ENCODE data around the gene TMEM37. TPM values are rescaled to one million over a fixed set of nuclear protein-coding genes. Genes with fewer than 3 reads are reported as not detected.
"Not testable (repeated sequence)": the region's sequence is repeated elsewhere in the genome, so short reads cannot be mapped to it uniquely, and the experiment has no call there.

Gene TMEM37
- total RNA-seq: 1.5 TPM

DNA sequence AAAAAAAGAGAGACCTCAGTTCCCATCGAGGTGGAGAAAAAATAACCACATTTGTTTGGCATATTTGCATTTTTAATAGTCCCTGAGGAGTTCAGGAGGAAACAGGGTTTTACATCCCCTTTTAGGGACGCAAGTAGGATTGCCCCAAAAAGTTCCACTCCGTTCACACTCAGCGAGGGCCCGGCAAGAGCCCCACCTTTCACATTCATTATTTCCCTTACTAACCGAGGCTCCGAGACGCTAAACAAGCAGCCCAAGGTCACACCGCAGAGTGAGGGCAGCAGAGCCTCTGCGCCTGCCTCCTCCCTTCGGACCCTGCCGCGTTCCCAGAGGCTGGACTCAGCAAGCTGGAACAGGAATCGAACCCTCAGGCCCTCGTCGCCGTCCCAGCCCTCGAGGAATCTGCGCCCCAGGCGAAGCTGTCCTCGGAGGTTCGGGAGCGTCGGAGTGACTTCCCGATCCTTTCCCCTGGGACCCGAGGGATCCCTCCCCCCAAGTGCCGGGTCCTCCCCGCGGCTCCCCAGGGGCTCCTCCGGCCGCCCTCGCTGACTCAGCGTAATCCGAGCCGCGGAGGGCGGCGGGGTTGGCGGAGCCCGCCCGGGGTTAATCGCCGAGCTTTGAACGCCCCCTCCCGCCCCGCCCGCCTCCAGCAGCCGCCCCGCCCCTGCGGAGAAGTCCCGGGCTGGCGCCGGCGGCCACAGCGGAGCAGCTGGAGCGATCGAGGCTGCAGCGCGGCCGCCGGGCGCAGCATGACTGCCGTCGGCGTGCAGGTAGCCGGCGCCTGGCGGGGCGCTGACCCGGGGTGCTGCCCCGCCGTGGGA is at the start of gene TMEM37:
Gene TMEM37 (plus strand): TSS at position 700 of the 821 bp plus-strand sequence. CDS start 50 bp downstream, at position 750.
- DNase-seq: peak; percentile 49

DNA sequence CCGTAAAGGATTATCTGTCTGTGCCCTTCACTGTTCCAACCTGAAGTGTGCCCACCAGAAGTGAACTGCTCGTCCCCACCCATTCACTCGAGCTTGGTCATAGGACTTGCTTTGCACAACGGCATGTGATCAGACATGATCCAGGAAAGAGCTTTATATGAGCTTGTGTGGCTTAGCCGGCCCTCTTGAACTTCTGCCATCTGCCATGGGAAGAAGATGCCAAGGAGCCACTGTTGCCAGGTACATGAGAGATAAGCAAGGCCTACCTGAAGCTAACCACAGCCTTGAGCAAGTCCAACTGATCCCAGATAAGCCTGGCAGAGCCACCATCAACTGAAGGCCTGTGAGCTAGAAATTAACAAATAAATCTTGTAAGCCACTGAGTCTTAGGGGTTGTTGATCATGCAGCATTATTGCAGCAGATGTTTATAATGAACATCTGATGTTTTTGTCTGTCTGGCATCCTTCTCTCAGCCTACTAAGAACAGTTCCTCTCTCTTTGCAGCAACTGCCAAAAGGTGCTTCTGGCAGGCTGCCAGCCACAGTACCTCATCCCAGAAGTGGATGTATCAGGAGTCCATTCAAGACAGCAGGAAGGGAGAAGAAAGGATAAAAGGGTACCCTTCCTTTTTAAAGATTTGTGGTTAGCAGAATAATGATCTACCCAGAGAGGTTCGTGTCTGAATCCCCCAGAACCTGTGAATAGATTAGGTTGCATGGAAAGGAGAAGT is 48.1 kb upstream of the TMEM37 start:
- DNase-seq: peak; percentile 46

DNA sequence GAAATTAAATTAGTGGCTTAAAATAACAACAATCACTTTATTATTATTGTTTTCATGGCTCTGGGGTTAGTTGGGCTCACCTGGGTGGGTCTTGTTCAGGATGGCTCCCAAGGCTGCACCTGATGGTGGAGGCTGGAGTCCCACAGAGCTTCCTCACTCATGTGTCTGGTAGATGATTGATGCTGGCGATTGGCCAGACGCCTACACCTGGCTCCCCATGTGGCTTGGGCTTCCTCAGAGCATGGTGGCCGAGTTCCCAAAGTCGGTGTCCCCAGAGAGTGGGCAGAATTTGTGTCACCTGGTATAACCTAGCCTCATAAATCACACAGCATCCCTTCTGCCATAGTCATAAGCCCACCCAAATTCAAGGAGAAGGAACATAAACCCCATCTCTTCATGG is 46.7 kb upstream of the TMEM37 start:
- DNase-seq: no peak

- no peak for DNase-seq
These were observed 46.2 kb upstream of the TMEM37 start for GRCh38 chr2:119385466-119385865.

DNA sequence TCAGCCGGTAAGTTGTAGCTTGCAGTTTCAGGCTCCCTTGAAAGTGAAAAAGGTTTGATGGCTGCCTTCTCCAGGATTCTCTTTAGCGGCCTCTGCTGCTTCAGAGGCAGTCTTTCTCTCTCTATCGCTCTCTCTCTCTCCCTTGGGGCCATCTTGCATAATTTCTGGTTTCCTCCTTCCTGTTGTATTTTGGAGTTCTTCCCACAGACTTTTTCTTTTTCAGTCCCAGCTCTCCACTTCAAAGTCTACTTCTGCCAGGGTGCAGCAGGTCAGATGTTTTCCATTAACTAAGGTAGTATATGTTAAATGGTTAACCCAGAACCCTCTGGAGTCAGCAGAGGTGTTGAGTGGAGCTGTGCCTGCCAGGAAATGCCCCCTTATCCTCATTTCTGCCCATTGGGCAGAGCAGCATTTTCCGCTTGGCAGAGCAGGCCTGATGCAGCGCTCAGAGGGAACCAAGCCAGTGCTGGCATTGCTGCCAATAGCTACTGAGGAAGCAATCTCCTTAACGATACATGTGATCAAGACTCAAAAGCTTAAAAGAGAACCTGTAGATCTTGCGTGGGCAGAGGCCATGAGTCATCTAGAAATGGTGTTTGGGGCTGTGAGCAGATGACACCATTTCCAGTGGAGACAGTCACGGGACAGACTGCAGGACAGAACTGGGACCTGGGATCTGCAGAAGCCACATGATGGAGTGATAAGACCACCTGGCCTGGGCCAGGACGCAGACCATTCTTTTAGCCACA is 44.1 kb upstream of the TMEM37 start:
- DNase-seq: peak; percentile 80

DNA sequence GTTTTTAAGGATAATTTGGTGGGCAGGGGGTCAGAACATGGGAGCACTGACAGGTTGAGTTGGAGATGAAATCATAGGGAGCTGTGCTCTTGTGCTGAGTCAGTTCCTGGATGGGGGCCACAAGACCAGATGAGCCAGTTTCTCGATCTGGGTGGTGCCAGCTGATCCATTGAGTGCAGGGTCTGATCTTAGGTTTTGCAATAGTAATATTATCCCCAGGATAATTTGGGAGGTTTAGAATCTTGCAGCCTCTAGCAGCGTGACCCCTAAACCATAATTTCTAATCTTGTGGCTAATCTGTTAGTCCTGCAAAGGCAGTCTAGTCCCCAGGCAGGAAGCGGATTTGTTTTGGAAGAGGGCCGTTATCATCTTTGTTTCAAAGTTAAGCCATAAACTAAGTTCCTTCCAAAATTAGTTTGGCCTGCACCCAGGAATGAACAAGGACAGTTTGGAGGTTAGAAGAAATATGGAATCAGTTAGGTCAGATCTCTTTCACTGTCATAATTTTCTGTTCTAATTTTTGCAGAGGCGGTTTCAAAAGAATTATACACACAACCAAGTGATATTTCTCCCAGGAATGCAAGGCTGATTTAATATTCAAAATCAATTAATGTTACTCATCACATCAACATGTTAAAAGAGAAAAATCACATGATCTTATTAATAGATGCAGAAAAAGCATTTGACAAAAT is 41.9 kb upstream of the TMEM37 start:
- peak; percentile 46 for DNase-seq

GRCh38 chr2:119393971-119394748 is 37.5 kb upstream of the TMEM37 start:
- no peak for DNase-seq

DNA sequence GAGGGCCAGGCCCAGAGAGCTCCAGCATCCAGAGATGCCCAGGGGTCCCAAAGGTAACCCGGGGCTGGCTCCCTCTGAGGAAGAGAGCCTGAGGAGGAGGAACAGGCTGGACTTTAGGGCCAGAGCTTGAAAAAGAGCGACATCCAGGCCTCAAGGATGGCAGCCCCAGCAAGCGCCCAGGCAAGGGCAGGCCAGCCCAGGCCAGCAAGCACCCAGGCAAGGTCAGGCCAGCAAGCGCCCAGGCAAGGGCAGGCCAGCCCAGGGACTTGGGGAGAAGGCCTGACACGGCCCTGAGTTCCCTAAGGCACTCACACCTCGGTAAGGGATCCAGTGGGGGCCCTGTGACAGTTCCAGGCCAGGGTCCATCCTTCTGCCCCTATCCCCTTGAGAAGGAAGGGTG is 34.5 kb upstream of the TMEM37 start:
- DNase-seq: no peak

GRCh38 chr2:119402106-119402505 is 29.5 kb upstream of the TMEM37 start:
- no peak for DNase-seq

- DNase-seq: no peak
These were observed 28.8 kb upstream of the TMEM37 start for GRCh38 chr2:119402645-119403560.

- DNase-seq: not testable (repeated sequence)
These were observed 28.0 kb upstream of the TMEM37 start for GRCh38 chr2:119403618-119404017.

DNA sequence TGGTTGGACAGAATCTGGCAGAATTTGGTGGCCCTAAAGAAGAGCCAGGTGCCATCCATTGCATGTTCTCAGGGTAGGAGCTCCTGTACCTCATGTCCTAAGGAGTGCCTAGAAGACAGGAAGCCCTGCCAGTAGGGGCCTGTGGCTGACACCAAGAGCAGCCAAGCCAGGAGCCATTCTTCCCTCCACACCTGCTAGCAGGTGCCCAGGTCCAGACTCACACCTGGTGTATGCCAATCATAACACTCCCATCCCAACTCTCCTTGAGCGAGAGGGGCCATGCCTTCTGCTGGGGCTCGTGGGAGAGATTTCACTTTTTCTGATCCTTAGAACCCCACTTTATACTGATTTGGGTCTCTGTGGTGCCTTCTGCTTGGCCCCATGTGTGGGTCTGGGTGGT is 26.5 kb upstream of the TMEM37 start:
- no peak for DNase-seq

GRCh38 chr2:119407430-119408220 is 24.0 kb upstream of the TMEM37 start:
- DNase-seq: peak; percentile 77

DNA sequence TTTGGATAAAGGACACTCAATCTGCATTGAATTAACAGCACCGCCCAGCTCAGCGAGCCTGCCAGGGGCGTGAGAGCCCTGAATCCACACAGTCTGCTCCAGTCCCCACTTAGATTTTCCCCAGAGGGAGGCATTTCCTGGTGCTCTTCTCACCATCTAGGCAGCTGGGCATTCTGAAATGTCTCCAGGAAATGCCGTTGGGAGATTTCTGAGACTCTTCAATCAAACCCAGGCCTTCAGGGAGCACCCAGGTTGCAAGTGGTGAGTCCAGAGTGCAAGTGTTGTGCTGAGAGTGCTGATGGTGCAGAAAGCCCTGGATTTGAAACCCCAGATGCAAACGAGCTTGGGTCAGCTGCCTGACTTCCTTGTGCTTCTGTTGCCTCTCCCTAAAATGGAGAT is 23.4 kb upstream of the TMEM37 start:
- peak; percentile 54 for DNase-seq

- no peak for DNase-seq
These were observed 22.1 kb upstream of the TMEM37 start for GRCh38 chr2:119409506-119409905.

DNA sequence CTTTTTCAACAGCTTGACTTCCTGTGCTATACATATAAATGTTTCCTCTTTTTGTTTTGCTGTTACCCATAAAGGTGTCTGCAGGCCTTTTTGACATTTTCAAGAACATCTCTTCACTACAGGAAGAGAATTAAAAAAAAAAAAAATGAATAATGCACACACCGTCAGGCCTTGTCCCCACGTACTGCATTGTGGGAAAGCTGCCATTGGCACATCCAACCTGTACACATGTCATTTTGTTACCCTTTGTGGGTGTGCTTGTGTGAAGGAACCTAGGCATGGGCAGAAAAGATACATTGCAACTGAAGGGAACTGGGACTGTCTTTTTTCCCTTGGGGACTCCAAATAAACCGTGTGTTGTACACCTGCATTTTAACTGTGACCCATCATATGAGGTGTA is 16.8 kb upstream of the TMEM37 start:
- DNase-seq: no peak

DNA sequence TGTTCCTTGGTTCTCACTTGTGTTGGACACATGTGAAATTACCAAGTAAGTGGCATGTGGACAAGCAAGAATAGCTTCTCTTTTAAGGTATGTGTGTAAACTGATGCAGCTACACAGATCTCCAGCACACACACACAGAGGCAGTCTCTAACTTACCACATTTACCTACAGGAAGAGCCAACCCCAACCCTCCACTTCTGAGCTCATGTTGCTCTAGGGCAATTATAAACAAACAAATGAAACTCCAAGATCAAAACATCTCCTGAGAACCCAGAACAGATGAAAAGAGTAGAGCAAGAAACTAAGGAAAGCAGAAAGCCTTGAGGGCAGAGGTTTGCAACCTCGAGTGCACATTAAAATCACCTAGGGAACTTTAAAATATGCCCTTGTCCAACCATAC is 16.0 kb upstream of the TMEM37 start:
- DNase-seq: no peak

GRCh38 chr2:119416299-119416923 is 15.2 kb upstream of the TMEM37 start:
- no peak for DNase-seq

- no peak for DNase-seq
These were observed 13.7 kb upstream of the TMEM37 start for GRCh38 chr2:119417908-119418307.
